Activated CD4-positive, alpha-beta T cell treated with anti-CD3 and anti-CD28 coated beads, Interleukin-2, amount 10 ng/mL, durations not matched to agents 7 days and 5 days (primary cell): ENCODE results near the gene POGK. TPM values are rescaled to one million over a fixed set of nuclear protein-coding genes. Genes with fewer than 3 reads are reported as not detected.

ENCODE experiments used
- CTCF ChIA-PET: fragments of 350-600 bp; sonication (Branson Sonifier 250); formaldehyde crosslinking; loops from one replicate; lab custom pipeline; 2021; ENCODE audit warnings: antibody characterized with exemption; lab: Charles Lee
- POLR2A ChIA-PET: fragments of 350-600 bp; sonication (Branson Sonifier 250); formaldehyde crosslinking; loops from one replicate; lab custom pipeline; 2021; ENCODE audit warnings: antibody characterized with exemption; lab: Charles Lee
- DNase-seq: peaks from one replicate; pipeline ENCODE4 v3.0.0-alpha.2; 2020
- H3K27ac Mint-ChIP-seq: one replicate; pipeline ENCODE4 v1.8.0; 2021; ENCODE audit warnings: mild to moderate bottlenecking, moderate library complexity, mixed read lengths
- H3K27me3 Mint-ChIP-seq: one replicate; pipeline ENCODE4 v1.8.0; 2021; ENCODE audit warnings: mixed read lengths
- H3K36me3 Mint-ChIP-seq: one replicate; pipeline ENCODE4 v1.8.0; 2021; ENCODE audit warnings: low read depth, mixed read lengths
- H3K4me1 Mint-ChIP-seq: one replicate; pipeline ENCODE4 v1.8.0; 2021; ENCODE audit warnings: mixed read lengths
- H3K4me3 Mint-ChIP-seq: one replicate; pipeline ENCODE4 v1.8.0; 2021; ENCODE audit warnings: mild to moderate bottlenecking, moderate library complexity, mixed read lengths
- H3K9me3 Mint-ChIP-seq: one replicate; pipeline ENCODE4 v1.8.0; 2021; ENCODE audit warnings: mixed read lengths
- total RNA-seq, 2 experiments: library from RNA; stranded (reverse); gene quantifications; one replicate each; pipeline ENCODE4 v1.2.3, GENCODE V29; 2021

Gene POGK
- total RNA-seq, 2 experiments from 2014 or later: 37.3 to 38.0 TPM

DNA sequence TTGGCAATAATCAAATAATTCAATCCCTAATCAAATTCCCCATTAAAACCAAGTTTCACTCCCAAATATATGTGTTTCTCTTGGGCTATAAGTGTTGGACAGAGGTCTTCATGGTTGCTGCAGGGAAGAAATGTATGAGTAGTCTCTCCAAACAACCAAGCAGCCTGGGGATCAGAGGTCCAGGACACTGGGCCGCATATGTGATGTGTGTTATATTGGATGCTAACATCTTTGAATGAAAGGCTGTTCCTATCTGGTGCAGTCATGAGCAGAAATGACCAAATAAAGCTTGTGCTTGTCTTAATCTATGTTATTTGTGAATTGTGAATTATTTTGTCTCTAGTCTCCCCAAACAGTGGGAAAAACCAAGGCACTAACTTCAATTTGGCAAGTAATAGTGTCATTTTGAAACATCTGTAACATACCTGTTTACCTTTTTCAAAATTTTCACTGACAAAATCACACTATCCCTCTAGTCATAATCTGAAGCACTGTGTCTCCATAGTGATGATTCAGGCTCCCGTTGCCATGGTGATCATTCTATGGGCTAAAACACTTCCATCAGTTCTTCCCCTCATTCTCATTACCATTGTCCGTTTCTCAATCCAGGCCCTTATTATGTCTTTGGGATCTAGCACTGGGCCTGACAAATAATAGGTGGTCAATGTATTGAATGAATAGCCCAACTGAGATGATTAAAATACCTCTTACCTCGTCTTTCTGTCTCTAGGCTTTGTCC lies 49.3 kb downstream of the POGK start:
- no peak overlapping the region for H3K4me3 Mint-ChIP-seq
- POLR2A ChIA-PET: no interaction called here
- H3K4me1 Mint-ChIP-seq: peaks cover 19% of the 10 kb centered on the region
- CTCF ChIA-PET: interaction anchor here (0.6 kb wide), 1 partner anchor 1141 kb away, joined by 4 read pairs; no protein-coding TSS in a partner anchor
- no peaks in the 10 kb centered on the region for H3K9me3 Mint-ChIP-seq
- no peak for DNase-seq
- peaks cover 32% of the 10 kb centered on the region for H3K27me3 Mint-ChIP-seq
- no peaks in the 10 kb centered on the region for H3K36me3 Mint-ChIP-seq
- H3K27ac Mint-ChIP-seq: no peak overlapping the region

- no peaks in the 10 kb centered on the region for H3K36me3 Mint-ChIP-seq
- no peak overlapping the region for H3K4me3 Mint-ChIP-seq
- peaks cover 8% of the 10 kb centered on the region for H3K4me1 Mint-ChIP-seq
- no peaks in the 10 kb centered on the region for H3K9me3 Mint-ChIP-seq
- CTCF ChIA-PET: no interaction called here
- no peak overlapping the region for H3K27ac Mint-ChIP-seq
- peaks cover 37% of the 10 kb centered on the region for H3K27me3 Mint-ChIP-seq
- POLR2A ChIA-PET: no interaction called here
- no peak for DNase-seq
Measured at GRCh38 chr1:166889776-166890175, 50.5 kb downstream of the POGK start.

GRCh38 chr1:166895766-166896165 lies 56.5 kb downstream of the POGK start:
- peaks cover 2% of the 10 kb centered on the region for H3K36me3 Mint-ChIP-seq
- ChIA-PET POLR2A (no interaction called here), CTCF (interaction anchor here (1.5 to 6.3 kb wide), 2 partner anchors 15 to 163 kb away, joined by 3 to 25 read pairs; no protein-coding TSS in a partner anchor)
- no peak overlapping the region for H3K27ac Mint-ChIP-seq
- H3K9me3 Mint-ChIP-seq: peaks cover 13% of the 10 kb centered on the region
- no peaks in the 10 kb centered on the region for H3K4me1 Mint-ChIP-seq
- DNase-seq: no peak
- no peak overlapping the region for H3K4me3 Mint-ChIP-seq
- peaks cover 45% of the 10 kb centered on the region for H3K27me3 Mint-ChIP-seq

DNA sequence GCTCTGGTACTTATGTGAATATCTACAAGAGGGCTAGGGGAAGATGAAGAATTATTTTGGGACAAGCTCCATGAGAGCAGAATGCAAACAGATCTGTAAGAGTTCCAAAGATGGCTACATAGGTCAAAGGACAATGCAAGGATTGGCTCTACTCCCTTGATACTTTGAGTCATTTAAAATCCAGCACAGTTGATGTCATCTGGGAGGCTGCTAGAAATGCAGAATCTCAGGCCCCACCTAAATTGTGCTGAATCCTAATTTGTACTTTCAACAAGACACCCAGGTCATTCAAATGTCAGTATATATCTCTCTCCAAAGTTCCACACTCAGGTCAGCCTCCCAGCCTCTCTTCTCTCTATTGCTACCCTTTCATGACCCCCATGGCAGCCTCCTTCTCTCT lies 60.5 kb downstream of the POGK start:
- peaks cover 21% of the 10 kb centered on the region for H3K27me3 Mint-ChIP-seq
- ChIA-PET POLR2A (no interaction called here), CTCF (interaction anchor here (2.0 to 6.3 kb wide), 2 partner anchors 10 to 159 kb away, joined by 8 to 25 read pairs; no protein-coding TSS in a partner anchor)
- no peak for DNase-seq
- H3K4me3 Mint-ChIP-seq: no peak overlapping the region
- H3K27ac Mint-ChIP-seq: no peak overlapping the region
- H3K4me1 Mint-ChIP-seq: peaks cover 7% of the 10 kb centered on the region
- H3K36me3 Mint-ChIP-seq: peaks cover 2% of the 10 kb centered on the region
- H3K9me3 Mint-ChIP-seq: peaks cover 13% of the 10 kb centered on the region

GRCh38 chr1:166900987-166901386 lies 61.7 kb downstream of the POGK start:
- Mint-ChIP-seq H3K27ac (no peak overlapping the region), H3K9me3 (peaks cover 13% of the 10 kb centered on the region), H3K4me3 (no peak overlapping the region), H3K36me3 (peaks cover 2% of the 10 kb centered on the region), H3K4me1 (peaks cover 18% of the 10 kb centered on the region), H3K27me3 (peaks cover 17% of the 10 kb centered on the region)
- CTCF ChIA-PET: no interaction called here
- POLR2A ChIA-PET: no interaction called here
- DNase-seq: no peak

DNA sequence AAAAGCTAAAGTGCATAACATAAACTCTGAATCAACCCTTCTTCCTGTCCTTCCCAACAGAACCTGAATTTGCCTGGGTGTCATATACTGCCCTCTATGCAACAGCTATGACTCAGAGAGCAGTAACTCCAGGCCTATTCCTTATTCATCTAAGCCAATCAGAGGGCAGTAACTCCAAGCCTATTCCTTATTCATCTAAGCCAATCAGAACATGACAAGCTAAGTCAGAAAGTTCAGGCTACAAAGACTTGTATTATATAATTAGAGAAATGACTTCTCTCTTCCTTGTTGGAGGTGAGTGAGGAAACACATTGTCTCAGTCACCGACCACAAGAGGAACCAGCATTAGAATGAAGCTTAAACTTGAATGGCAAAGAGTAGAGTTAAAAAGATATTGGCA lies 63.0 kb downstream of the POGK start:
- Mint-ChIP-seq H3K27ac (no peak overlapping the region), H3K36me3 (no peaks in the 10 kb centered on the region), H3K9me3 (peaks cover 10% of the 10 kb centered on the region), H3K4me3 (no peak overlapping the region), H3K4me1 (peaks cover 29% of the 10 kb centered on the region), H3K27me3 (peaks cover 11% of the 10 kb centered on the region)
- DNase-seq: no peak
- POLR2A ChIA-PET: no interaction called here
- CTCF ChIA-PET: interaction anchor here (1.0 to 1.4 kb wide), 3 partner anchors 8 to 157 kb away, joined by 5 to 9 read pairs (median 7); partner anchors contain the start of gene TADA1

DNA sequence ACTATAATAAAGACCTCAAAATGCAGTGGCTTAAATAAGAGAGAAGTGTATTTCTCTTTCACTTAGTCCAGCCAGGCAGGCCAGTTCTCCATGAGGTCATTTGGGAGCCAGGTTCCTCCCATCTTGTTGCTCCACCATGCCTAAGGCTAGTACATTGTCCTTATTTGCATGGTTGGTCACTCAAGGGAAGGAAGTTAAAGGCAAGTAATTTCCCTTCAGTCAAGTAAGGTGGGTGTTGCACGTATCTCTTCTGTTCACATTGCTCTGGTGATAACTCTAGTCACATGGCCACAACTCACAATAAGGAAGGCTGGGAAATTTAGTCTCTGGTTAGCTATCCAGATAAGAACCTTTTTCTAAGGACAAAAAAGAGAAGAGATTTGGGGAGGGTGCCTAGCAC lies 64.0 kb downstream of the POGK start:
- H3K4me1 Mint-ChIP-seq: peaks cover 35% of the 10 kb centered on the region
- DNase-seq: no peak
- H3K9me3 Mint-ChIP-seq: peaks cover 4% of the 10 kb centered on the region
- CTCF ChIA-PET: interaction anchor here (1.4 kb wide), 1 partner anchor 19 kb away, joined by 3 read pairs; no protein-coding TSS in a partner anchor
- no peak overlapping the region for H3K27ac Mint-ChIP-seq
- no peaks in the 10 kb centered on the region for H3K36me3 Mint-ChIP-seq
- H3K27me3 Mint-ChIP-seq: peaks cover 8% of the 10 kb centered on the region
- POLR2A ChIA-PET: no interaction called here
- H3K4me3 Mint-ChIP-seq: no peak overlapping the region

DNA sequence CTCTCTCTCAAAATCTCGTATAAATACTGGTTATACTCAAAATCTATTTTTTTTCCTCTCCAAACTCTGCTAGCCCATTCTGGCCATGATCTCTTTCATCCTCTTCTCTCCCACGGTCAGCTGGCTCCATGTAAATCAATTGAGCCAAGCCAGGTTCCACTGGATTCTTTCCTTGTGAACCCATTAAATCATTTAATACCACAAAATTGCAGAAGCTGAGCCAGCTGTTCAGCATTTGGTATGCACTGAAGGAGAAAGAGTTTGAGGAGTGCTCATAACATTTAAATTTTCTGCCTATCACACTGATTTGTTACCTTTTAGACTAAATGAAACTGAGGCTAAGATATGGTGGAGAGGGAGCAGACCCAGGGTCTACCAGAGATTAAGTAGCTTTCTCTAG lies 65.9 kb downstream of the POGK start:
- Mint-ChIP-seq H3K36me3 (no peaks in the 10 kb centered on the region), H3K4me1 (peaks cover 36% of the 10 kb centered on the region), H3K27ac (no peak overlapping the region), H3K27me3 (peaks cover 4% of the 10 kb centered on the region), H3K4me3 (no peak overlapping the region), H3K9me3 (no peaks in the 10 kb centered on the region)
- ChIA-PET POLR2A (interaction anchor here (0.6 kb wide), 1 partner anchor 70 kb away, joined by 3 read pairs; the partner anchor contains the start of gene ILDR2), CTCF (interaction anchor here (0.6 to 3.3 kb wide), 11 partner anchors 9 to 1332 kb away, joined by 3 to 38 read pairs (median 4); partner anchors contain the start of gene TADA1)
- DNase-seq: no peak

- Mint-ChIP-seq H3K36me3 (no peaks in the 10 kb centered on the region), H3K4me1 (peaks cover 41% of the 10 kb centered on the region), H3K4me3 (no peak overlapping the region), H3K27me3 (peaks cover 2% of the 10 kb centered on the region), H3K9me3 (no peaks in the 10 kb centered on the region), H3K27ac (peak overlapping the region; percentile 84)
- CTCF ChIA-PET: interaction anchor here (0.8 to 3.3 kb wide), 14 partner anchors 8 to 571 kb away, joined by 3 to 38 read pairs (median 4); partner anchors contain the start of gene TADA1
- POLR2A ChIA-PET: interaction anchor here (0.6 kb wide), 1 partner anchor 57 kb away, joined by 4 read pairs; no protein-coding TSS in a partner anchor
- peak; percentile 27 for DNase-seq
Measured at GRCh38 chr1:166905900-166906299, 66.6 kb downstream of the POGK start.

Other genes with a start within 250 kb of the POGK start
- 10 to 100 TPM; 17.0 to 18.8 TPM for gene TADA1, start 36.8 kb downstream of the POGK start, total RNA-seq
- 1 to 10 TPM; 6.8 to 8.4 TPM for gene ILDR2, start 136.1 kb downstream of the POGK start, total RNA-seq
- under 1 TPM in 1 of 2 experiments, not detected in 1; 0.19 TPM for gene MAEL, start 149.8 kb downstream of the POGK start, total RNA-seq